HG03469 (cell line): ENCODE results near the gene CHST13.

Source experiments
- ATAC-seq: cut with Tn5 transposase; IDR thresholded peaks from one replicate; pipeline ENCODE4 v1.9.1; 2021; ENCODE audit warnings: mild to moderate bottlenecking, moderate library complexity, moderate number of reproducible peaks; ENCODE audit not compliant: unreplicated experiment

Gene CHST13

DNA sequence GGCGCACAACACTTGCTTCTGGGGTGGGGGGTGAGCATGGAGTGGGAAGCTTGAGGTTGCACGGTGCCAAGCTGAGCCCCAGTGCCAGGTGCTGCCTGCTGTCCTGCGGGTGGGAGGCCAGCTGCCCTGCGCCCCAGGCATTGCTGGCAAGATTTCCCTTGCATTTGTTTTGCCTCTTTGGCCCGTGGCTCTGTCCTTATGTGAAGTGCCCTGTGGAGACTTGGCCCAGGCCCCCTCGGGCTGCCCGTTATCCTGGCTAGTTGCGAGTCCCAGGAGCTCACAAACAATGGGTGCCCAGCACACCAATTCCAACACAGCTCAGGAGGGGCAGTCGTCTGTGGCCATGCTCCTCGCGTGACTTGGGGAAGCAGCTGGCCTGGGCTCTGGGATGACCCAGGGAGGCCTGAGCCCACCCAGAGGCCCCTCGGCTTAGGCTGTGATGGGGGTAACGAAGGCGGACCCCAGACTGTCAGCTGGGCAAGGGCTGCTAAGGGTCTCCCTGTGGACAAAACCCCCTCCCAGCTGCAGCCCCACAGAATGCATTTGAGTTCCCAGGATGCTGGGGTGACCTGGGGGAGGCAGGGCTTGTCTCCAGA lies 28.8 kb downstream of the CHST13 start:
- no peak for ATAC-seq

DNA sequence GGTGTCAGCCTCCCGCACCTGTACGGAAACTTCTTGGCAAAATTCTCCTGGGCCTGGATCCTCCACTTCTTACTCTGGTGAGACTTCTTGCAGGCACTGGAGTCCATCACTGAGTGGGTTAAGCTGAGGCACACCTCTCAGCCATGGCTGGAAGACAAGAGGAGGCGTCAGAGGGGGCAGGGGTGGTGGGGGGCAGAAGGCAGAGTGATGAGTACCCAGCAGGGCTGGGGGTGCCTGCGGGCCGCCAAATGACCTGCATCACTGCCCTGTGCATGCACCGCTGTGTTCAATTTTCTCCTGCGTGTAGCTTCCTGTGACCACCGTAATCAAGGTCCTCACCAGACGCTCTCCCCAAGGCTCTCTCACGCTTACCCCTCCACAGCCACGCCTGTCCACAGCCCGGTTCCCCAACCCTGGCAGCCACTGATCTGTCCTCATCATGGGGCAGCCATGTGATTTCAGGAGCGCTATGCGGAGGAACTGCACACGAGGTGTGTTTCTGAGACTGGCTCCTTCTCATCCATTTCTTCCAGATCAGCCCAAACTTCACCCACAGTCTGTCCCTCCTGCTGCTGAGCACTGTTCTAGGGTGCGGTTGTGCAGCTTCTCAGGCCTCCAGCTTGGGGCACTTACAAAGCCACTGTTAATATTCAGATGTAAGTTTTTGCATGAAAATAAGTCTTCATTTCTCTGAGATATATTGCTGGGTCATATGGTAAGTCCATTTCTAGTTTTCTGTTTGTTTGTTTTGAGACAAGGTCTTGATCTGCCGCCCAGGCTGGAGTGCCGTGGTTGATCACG lies 29.5 kb downstream of the CHST13 start:
- ATAC-seq: no peak

DNA sequence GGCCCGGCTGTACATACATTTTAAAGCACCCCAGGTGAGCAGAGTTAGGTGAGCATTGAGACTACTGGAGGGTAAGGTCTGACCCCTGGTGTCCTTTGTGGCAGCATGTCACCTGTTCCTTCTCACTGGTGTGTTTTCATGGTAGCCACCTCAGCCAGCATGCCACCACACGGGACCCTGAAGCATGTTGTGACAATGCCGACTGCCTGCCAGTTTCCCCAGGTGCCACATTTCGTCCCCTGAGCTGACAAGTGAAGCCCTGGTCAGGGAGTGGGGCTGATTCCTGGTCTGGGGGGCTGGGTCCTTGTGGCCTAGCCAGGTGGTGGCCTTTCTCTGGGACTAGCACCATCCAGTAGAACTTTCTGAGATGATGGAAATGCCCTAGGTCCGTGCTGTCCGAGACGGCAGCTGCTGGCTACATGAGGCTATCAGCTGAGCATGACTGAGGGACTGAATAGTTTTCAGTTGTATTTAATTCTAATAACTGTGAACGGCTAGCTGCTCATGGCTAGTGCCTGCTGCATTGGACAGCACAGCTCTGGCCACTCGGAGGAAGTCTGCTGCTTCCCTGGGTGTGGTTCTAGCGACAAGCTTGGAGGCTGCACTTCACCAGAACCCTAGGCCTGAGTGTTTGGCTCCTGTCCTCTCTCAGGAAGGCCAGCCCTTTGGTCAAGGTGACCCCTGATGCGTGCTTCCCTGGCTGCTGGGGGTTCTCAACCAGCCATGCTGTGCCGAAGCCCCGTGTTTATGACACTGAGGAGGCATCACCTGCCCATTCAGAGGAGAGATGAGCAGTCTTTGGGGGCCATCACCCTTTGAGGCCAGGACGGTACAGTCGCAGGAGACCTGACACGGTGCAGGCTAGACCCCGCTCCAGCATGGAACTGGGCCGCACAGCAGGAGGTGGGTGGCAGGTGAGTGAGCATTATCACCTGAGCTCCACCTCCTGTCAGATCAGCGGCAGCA lies 30.9 kb downstream of the CHST13 start:
- ATAC-seq: no peak

DNA sequence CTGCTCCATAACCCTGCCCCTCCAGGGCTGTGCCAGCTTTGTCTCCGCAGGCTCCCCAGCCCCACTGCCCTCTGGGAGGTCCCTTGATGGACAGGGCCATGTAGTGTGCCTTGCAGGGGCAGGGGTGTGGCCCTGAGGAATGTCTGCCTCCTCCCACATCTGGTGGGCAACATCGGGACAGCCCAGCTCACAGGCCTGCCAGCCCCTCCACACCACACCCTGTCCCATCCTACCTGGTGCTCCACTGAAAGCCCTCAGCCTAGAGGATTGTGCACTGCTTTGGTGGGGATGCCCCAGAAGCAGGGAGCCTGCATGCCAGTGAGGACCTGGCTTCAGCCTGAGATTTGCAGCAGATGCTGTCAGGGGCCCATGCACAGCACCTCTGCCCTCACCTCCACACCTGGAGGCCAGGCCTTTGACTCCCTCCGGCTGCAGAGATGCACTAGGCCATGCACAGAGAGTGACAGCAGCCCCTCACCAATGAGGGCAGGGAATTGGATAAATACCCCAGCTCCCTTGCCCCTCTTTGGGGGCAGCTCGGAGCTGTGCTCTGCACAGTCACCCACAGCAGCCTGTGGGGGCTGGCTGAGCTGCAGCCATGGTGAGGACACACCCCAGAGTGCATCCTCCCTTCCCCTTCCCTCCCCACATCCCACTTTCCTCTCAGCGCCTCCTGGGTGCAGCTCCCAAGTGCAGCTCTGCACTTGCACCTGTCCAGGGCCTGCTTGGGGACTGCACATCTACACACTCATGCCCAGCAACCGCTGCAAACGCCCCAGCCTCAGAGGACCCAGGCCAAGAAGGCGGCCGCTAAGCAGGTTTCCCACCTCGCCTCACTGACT lies 32.1 kb downstream of the CHST13 start:
- ATAC-seq: no peak

DNA sequence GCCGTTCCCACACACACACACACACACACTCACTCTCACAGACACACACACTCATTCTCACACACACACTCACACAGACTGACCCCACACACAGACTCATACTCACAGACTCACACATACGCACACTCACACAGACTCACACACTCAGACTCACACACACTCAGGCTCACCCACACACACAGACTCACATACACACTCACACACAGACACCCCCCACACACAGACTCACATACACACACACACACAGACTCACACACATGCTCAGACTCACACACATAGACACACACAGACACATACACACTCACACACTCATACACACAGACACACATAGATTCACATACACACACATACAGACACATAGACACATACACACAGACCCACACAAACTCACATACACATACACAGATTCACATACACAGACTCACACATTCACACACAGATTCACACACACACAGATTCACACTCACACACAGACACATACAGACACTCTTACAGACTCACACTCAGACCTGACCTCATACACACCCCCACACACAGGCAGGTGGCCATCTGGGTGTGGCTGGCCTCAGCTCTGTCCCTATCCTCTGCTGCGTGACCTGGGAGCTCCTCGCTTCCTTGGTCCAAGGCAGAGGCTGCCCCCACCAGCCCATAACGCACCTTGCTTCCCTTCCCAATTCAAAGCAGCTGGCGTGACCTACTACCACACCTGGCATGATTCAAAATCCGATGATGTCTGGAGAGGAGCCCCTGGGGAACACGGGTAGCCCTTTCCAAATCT lies 32.9 kb downstream of the CHST13 start:
- no peak for ATAC-seq

DNA sequence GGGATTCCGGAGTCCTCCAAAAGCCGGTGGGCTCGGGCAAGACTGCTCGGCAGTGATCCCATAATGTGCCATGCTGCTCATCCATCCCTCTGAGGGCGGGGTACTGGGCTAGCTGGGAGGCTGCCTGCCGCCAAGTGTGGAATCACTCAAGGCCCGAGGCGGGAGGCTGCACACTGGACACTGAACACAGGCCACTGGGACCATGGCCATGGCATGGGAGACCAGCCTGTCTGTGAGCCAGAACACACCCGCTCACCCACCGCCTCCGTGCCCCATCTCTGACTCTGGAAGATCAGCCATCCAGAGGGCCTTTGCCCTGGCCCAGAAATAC lies 33.4 kb downstream of the CHST13 start:
- ATAC-seq: no peak

DNA sequence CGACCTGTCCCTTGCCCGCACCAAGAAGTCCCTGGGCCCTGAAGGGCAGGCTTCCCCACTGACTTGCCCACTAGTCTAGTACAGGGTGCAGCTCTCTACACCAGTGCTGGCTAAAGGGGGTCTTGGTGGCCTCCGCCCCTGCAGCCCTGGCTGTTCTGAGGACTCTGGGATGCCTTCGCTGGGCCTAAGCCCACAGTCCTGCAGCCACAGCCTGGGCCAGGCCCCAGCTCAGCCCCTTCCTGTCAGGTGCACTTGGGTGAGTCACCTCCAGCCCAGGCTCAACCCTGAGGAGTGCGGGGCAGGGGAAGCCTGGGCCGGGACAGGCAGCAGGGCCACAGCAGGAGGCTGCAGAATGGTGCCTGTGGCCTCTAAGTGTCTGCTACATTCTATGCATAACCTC lies 33.8 kb downstream of the CHST13 start:
- ATAC-seq: no peak

DNA sequence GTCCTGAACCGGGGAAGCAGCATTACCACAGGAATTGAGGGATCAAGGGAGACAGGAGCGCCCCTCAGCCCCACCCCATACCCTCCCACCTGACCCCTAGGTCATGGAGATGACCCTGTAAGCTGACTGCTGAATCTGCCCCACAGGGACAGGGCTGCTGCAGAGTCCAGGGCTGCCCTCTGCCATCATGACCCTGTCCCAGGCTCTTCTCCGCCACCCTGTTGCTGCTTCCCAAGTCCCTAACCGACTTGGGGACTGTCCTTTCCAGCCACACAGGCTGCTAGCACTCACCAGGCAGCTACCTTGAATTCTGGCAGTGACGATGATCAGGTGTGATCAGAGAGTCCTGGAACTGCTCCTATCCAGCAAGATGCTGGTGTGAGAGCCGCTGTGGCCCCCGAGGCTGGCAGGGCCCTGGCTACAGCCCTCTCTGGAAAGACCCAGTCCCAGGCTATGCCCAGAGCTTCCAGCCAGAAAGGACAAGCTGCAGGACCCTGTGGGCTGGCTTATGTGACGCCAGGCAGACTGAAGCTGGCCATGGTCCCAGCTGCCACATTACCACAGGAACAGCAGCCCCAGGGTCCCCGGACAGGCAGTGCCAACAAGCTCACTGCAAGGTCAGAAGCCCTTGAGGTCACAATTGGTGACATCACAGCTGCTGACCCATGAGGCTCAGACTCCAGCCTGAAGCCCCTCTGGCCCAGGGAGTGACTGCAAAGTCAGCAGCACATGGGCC lies 34.5 kb downstream of the CHST13 start, which contains the start of gene C3orf22:
C3orf22 (minus strand) TSS at position 597 of the 736 bp plus-strand sequence. CDS start 5,542 bp downstream, outside the sequence.
- ATAC-seq: no peak

DNA sequence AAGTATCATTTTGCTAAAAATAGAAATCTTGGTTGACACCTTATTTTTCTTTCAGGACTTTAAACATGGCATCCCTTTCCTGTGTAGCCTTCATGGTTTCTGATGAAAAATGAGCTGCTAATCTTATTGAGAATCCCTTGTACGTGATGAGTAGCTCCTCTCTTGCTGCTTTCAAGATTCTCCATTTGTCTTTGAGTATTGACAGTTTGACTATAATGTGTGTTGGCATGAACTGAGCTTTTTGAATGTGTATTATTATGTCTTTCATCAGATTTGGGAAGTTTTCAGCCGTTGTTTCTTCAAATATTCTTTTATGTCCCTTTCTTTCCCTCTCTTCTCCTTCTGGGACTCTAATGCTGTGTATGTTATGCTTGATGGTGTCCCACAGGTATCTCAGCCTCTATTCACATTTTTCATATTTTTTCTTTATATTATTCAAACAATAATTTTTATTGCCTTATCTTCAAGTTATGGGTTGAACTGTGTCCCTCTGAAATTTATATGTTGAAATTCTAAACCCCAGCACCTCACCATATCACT lies 38.9 kb downstream of the CHST13 start:
- no peak for ATAC-seq

DNA sequence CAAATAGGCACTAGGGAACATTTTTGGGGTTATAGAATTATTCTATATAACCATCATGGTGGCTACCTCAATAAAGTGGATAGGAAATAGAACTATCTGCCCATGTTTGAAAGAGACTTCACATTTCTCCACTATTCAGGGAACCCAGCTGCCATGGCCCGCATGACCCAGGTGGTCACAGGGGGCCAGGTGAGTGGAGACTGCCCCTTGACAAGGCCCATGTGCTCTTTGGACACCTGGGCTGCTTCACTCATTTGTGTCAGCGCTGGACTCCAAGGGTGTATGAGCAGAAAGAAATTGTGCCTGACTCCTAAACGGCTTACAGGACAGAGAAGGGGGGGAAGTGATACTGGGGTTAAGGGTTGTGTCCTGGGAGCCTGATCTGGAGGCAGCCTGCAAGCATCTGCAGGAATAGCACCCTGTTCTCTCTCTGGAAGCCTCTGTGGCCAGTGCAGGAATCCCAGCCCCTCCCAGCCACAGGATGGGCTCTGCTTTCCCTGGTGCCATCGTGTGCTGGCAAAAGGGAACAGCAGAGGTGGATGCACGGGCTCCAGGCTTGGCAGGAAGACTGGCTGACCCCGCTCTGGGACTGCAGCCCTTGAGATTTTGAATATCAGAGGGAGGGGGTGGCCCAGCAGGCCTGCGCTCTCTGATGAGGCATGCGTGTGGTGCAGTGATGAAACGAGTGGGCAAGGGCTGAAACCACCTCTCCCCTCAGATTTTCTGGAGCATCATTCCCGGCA lies 43.9 kb downstream of the CHST13 start:
- ATAC-seq: no peak

DNA sequence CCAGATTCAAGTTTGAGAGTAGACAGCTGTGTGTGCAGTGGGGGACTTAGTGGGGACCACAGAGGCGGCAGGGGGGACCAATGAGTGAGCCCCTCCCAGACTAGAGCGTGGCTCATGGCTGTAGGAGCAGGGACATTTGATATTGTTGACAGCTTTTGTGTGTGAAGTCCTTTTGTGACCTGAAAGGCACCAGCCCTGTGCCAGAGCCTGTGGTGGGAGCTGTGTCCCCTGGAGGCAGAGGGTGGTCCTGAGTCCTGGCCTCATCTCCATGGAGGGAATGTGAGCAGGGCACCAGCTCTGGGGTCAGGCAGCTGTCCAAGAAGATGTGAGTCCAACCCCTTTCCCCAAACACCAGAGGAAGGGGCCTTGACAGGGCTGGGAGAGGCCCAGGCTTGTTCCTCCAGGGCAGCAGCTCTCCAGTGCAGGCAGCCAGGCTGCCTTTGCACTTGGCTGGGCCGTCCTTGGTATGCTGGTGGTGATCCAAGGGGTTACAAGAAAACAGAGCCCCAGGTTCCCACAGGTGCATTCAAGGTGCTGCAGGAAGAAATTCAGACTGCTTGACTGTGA lies 44.9 kb downstream of the CHST13 start:
- ATAC-seq: no peak

DNA sequence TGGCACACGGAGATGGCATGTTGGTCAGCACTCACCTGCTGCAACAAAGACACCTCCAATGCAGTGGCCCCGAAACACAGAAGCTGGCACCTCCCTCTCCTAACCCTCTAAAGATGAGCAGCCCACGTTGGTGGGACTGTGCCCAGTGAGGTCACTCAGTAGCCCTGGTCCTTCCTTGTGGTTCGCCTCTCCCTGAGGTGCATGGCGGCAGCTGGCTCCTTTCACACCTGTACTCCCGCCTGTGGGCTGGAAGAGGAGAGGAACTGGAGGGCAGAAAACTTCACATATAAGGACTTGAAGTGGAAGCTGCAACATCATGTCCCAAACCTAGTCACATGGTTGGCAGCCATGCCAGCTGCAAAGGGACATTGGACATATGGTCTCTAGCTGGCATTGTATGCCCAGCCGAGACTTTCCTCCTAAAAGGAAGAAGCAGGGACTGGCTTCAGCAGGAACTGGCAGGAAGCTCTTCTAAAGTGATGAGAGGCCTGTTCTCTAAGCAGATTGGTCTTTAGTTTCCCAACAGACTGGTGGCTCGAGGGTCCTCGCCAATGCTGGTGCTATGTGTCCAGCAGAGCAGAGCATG lies 45.5 kb downstream of the CHST13 start:
- ATAC-seq: no peak

DNA sequence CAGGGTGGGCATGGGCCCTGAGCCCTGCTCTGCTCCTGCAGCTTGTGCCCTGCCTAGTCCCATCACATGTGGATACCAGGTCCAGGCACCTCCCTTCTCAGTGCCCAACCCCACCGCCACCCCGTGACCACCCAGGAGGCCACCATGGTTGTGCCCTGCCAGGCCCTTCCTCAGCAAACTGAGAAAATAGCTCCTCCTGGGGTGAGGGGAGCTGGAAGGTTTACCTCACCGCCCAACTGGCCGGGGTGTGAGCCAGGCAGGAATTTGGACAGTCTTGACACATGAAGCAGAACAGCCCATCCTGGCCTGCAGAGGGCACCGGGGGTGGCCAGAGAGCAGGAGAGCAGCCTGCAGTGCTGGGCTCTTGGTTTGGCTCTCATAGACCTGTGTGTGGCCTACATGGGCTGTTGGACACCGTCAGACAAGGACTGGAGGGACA lies 46.2 kb downstream of the CHST13 start:
- no peak for ATAC-seq

DNA sequence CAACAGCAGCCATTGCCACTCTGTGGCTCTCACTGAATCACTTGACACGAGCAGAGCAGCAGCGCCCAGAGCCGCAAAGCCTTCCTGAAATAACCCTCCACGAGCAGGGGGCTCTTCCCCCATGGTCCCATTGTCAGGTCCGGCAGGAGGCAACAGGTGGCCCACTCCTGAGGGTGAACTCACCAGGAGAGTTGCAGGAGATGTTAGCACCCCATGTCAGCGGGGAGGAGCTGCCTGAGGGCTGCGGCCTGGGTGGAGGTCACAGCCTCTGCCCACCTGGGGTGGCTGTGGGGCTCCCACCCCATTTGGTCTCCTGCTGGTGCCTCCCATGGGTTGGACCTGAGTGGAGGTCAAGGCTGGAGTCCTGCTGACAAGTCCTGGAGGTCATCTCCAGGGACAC lies 47.1 kb downstream of the CHST13 start:
- no peak for ATAC-seq

DNA sequence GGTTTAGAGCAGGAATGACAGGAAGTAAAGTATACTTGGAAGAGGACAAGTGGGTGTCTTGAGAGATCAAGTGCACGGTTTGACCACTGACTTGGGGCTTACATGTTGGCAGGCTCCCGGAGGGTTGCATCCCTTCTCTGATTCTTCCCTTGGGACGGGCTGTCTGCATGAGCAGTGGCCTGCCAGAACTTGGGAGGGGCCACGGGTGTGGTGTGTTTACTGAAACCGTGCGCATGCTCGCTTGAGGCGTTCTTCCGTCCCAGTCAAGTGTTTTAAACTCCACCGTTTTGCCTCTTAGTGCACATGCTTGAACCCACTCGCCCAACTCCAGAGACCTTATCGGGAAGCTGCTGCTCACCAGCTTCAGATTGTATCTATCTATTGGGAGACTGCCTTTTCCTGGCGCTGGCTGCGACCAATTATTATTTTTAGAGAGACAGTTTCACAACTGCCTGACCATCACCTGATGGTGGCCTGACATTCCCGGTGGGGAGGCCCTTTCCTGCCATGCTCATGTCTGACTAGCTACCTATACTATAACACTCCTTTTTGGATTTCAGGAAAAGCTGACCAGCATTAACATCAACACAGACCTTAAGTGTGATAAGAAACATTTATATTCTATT lies 49.6 kb downstream of the CHST13 start:
- ATAC-seq: no peak

DNA sequence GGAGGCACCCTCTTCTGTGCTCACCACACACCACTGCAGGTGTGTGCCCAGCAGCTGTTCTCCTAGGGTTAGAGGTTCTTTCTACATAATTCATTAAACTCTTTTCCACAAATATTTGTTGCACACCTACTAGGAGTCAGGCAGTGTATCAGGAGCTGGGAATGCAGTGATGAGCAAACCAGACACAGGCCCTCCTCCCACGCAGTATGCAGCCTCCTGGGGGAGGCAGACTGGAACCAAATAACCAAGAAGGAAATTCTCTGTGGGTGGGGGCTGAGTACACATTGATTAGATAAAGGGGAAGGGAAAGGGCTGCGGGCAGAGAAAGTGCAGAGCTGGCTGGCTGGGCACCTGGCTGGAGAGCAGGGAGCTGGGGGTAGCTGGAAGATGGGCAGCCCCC lies 53.3 kb downstream of the CHST13 start:
- no peak for ATAC-seq

DNA sequence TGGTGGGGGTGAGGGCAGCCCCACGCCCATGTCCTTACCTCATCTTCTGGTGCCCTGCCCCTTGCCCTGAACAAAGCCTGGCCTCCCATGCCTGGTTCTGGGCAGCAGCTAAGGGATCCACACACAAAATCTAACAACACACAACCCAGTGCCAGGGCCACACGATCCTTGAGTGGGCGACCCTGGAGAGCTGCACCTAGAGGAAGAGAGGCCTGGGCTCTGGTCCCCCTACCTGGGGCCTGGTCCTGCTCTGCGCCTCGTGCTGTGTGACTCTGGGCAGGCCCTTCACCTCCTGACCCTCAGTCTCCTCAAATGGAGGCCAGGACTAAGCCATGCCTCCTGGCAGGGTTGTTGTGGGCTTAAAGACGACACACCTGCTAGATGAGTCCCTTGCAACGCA lies 54.7 kb downstream of the CHST13 start:
- no peak for ATAC-seq
